Ovary (tissue), 3 donors: Measurements from ENCODE around the gene GRAMD1B.

Source experiments
- EP300 ChIP-seq: sonication (generic); formaldehyde crosslinking; IDR thresholded peaks from one replicate; pipeline ENCODE4 v1.6.1; 2017; ENCODE audit warnings: antibody characterized with exemption
- POLR2A ChIP-seq: fragments of 450-650 bp; IDR thresholded peaks from one replicate; pipeline ENCODE4 v1.6.1; 2017; ENCODE audit warnings: antibody characterized with exemption, mild to moderate bottlenecking, moderate library complexity
- TF ChIP-seq, protein P1 (sequence below), 3 donors: fragments of 450-650 bp in 2 of 3; fragments of 200-600 bp in 1 of 3; IDR thresholded peaks; one replicate each; pipeline versions ENCODE4 v1.5.1 to v1.8.0; 2016 to 2022; ENCODE audit warnings: antibody characterized with exemption in 3 of 3, mild to moderate bottlenecking in 1 of 3
- donor health status: DM: no; HTN: no; CAD: no.

DNA sequence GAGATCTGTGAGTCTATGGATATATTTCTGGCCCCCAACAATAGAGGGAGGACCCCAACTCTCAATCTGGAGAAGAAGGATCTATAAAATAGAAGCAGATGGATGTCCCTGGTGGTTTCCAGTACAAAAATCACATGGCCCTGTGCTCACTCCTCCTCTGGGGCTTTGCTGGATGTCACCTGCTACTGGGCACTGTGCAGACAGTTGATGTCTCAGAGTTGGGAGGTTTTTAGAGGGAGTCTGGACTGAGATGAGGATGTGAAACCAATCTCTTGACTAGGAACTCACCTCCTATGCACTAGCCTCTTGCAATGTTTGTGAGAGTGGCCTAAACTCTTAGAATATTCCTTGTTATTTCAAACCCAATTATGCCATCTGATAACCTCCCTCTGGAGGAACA is 117.1 kb downstream of the GRAMD1B start:
- no peak for TF ChIP-seq POLR2A
- TF ChIP-seq, protein P1, sequence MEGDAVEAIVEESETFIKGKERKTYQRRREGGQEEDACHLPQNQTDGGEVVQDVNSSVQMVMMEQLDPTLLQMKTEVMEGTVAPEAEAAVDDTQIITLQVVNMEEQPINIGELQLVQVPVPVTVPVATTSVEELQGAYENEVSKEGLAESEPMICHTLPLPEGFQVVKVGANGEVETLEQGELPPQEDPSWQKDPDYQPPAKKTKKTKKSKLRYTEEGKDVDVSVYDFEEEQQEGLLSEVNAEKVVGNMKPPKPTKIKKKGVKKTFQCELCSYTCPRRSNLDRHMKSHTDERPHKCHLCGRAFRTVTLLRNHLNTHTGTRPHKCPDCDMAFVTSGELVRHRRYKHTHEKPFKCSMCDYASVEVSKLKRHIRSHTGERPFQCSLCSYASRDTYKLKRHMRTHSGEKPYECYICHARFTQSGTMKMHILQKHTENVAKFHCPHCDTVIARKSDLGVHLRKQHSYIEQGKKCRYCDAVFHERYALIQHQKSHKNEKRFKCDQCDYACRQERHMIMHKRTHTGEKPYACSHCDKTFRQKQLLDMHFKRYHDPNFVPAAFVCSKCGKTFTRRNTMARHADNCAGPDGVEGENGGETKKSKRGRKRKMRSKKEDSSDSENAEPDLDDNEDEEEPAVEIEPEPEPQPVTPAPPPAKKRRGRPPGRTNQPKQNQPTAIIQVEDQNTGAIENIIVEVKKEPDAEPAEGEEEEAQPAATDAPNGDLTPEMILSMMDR (IDR thresholded peaks at IDR 0.05) = no peak
- no peak for TF ChIP-seq EP300
